Brain pericyte (primary cell): ENCODE data around the gene ASF1B.

ENCODE experiments used
- DNase-seq: peaks from one replicate; pipeline ENCODE4 v3.0.0-alpha.2; 2012; ENCODE audit warnings: low read depth, low spot score

The ASF1B gene

GRCh38 chr19:14111486-14111885 lies 24.9 kb downstream of the ASF1B start:
- no peak for DNase-seq

GRCh38 chr19:14110650-14111049 lies 25.7 kb downstream of the ASF1B start:
- no peak for DNase-seq

- no peak for DNase-seq
Observed at GRCh38 chr19:14107581-14108461, 28.6 kb downstream of the ASF1B start.

- DNase-seq: no peak
Observed at GRCh38 chr19:14106840-14107239, 29.5 kb downstream of the ASF1B start.

GRCh38 chr19:14105680-14106079 lies 30.7 kb downstream of the ASF1B start:
- DNase-seq: no peak

- no peak for DNase-seq
Observed at GRCh38 chr19:14103310-14103709, 33.1 kb downstream of the ASF1B start.

- DNase-seq: no peak
Observed at GRCh38 chr19:14102756-14103155, 33.6 kb downstream of the ASF1B start.

- no peak for DNase-seq
Observed at GRCh38 chr19:14102102-14102696, 34.2 kb downstream of the ASF1B start.

GRCh38 chr19:14101003-14101545 lies 35.3 kb downstream of the ASF1B start:
- DNase-seq: no peak

- DNase-seq: no peak
Observed at GRCh38 chr19:14097532-14098151, 38.7 kb downstream of the ASF1B start.

GRCh38 chr19:14096272-14096992 lies 40.0 kb downstream of the ASF1B start:
- DNase-seq: no peak

- no peak for DNase-seq
Observed at GRCh38 chr19:14094854-14095253, 41.5 kb downstream of the ASF1B start.

GRCh38 chr19:14093117-14093823 lies 43.1 kb downstream of the ASF1B start:
- no peak for DNase-seq

GRCh38 chr19:14091813-14092462 lies 44.5 kb downstream of the ASF1B start:
- DNase-seq: no peak

GRCh38 chr19:14091081-14091812 lies 45.1 kb downstream of the ASF1B start:
- no peak for DNase-seq

- no peak for DNase-seq
Observed at GRCh38 chr19:14090509-14091080, 45.8 kb downstream of the ASF1B start, which contains the start of gene SAMD1. TSS of gene SAMD1 (minus strand) at chr19:14090751.

GRCh38 chr19:14089662-14090508 lies 46.5 kb downstream of the ASF1B start:
- no peak for DNase-seq

- no peak for DNase-seq
Observed at GRCh38 chr19:14089412-14089661, 47.1 kb downstream of the ASF1B start.
